ES-I3 (cell line): ENCODE measurements around the gene ZNF236.
"Not testable (repeated sequence)": the region's sequence is repeated elsewhere in the genome, so short reads cannot be mapped to it uniquely, and the experiment has no call there.

ENCODE experiments used
- H3K36me3 ChIP-seq: 2 replicates; pipeline ENCODE4 v1.6.1; 2013; ENCODE audit warnings: mild to moderate bottlenecking, low read length, control low read depth, moderate library complexity; ENCODE audit not compliant: insufficient read depth
- H3K4me1 ChIP-seq: 2 replicates; pipeline ENCODE4 v1.6.1; 2013; ENCODE audit warnings: mild to moderate bottlenecking, control low read depth, low read length; ENCODE audit not compliant: insufficient read depth
- H3K9ac ChIP-seq: 2 replicates; pipeline ENCODE4 v1.6.1; 2013; ENCODE audit warnings: low read depth, mild to moderate bottlenecking, low read length, moderate library complexity
- H3K9me3 ChIP-seq: 2 replicates; pipeline ENCODE4 v1.6.1; 2013; ENCODE audit warnings: mild to moderate bottlenecking, low read length, moderate library complexity; ENCODE audit not compliant: control insufficient read depth, insufficient read depth

ZNF236 gene

DNA sequence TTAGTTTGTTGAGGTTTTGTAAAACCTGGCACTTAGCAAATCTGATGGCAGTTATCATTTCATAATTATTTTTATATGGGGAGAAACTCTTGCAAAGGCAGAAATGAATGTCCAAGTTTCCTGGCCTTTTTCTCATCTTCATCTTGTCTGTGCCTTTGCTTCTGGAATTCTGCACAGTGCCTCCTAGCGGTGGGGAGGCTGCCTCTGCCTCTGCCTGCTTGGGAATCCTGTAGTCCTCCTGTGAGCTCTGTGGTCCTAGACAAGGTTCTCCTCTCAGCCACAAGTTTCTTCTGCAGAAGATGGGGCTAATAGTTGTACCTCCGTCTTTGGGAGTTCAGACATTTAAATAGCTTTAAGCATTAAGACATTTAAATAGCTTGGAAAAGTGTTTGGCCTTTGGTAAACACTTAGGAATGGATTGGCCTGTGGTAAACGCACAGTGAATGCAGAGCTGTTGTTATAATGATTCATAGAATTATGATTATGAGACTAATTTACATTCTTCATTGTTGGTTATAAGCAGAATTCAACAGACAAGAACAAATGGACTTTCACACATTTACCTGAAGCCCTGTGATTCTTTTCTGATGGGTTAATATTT, 101.2 kb downstream of the ZNF236 start:
- Histone ChIP-seq H3K4me1 (no peaks in the 10 kb centered on the region), H3K9me3 (no peaks in the 10 kb centered on the region), H3K36me3 (0 out of 2 replicates have a peak, but pooled peaks cover 4% of the 10 kb centered on the region), H3K9ac (no peak overlapping the region)

DNA sequence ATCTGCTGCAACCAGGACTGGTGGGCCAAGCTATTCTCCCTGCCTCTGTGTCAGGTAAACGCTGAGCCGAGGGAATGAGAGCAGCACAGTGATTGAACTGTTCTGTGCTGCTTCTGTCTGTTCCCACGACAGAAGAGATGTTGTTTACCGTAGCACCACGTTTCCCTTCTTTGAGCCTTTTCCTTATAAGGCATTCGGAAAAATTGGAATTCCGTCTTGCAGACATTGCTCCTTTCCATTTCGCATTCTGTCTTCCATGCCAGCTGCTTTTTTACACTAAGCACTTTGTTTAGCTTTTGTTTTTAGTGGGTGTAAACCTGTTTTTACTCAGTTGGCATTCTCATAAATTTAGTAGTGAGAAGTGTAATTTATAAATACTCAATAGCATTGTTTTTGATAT, 103.1 kb downstream of the ZNF236 start:
- 0 out of 2 replicates have a peak, but pooled peaks cover 4% of the 10 kb centered on the region for H3K36me3 ChIP-seq
- H3K9ac ChIP-seq, result no peak overlapping the region
- H3K4me1 ChIP-seq, result no peaks in the 10 kb centered on the region
- H3K9me3 ChIP-seq, result no peaks in the 10 kb centered on the region; the same call in 1 of the 2 replicates

DNA sequence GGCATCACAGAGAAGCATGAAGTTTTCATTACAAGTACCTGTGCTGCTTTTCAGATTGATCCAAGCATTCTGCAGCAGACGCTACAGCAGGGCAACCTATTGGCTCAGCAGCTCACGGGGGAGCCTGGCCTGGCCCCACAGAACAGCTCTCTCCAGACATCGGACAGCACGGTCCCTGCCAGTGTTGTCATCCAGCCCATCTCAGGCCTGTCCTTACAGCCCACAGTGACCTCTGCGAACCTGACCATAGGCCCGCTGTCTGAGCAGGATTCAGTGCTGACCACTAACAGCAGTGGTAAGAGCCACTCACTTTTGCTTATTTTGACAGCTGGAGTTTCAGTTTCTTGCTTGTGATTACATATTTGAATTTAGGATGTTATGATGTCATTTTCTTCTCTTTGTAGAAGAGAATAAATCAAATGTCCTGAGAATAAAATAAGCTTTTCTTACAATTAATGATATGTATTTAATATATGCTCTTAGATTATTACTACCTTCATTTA, 104.9 kb downstream of the ZNF236 start:
- Histone ChIP-seq H3K4me1 (no peaks in the 10 kb centered on the region), H3K9me3 (no peaks in the 10 kb centered on the region; the same call in 1 of the 2 replicates), H3K36me3 (0 out of 2 replicates have a peak, but pooled peaks cover 4% of the 10 kb centered on the region), H3K9ac (no peak overlapping the region)

DNA sequence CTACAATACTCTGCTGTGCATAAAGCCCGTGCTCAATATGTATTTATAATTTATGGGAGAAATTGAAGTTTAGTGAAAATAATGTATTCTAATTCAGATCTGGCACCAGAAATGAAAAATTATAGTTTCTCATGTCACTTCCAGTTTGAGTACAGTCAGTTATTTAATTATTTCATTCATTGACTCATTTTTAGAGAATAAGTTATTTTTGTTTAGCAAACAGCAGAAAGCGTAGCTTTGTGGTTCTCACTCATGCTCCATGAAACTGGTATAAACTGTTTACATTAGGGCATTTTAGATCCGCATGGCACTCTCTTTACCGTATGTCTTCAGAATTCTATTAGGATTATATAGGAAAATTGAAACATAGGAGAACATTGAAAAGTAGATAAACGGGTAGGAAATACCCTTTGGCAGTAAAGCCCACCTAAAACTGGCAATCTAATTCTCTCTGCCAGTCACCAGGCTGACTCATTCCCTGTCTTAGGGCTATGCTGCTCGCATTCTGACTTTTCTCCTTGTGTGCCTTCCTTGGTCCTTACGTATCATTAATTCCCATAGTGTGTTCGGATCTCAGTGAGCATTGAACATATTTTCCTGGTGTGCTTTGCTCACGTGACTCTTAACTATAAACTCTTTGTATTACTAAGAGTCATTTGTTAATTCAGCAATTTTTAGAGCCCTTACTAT, 106.0 kb downstream of the ZNF236 start:
- H3K9ac ChIP-seq, result no peak overlapping the region
- 0 out of 2 replicates have a peak, but pooled peaks cover 4% of the 10 kb centered on the region for H3K36me3 ChIP-seq
- no peaks in the 10 kb centered on the region for H3K4me1 ChIP-seq
- H3K9me3 ChIP-seq, result no peaks in the 10 kb centered on the region; the same call in 1 of the 2 replicates

DNA sequence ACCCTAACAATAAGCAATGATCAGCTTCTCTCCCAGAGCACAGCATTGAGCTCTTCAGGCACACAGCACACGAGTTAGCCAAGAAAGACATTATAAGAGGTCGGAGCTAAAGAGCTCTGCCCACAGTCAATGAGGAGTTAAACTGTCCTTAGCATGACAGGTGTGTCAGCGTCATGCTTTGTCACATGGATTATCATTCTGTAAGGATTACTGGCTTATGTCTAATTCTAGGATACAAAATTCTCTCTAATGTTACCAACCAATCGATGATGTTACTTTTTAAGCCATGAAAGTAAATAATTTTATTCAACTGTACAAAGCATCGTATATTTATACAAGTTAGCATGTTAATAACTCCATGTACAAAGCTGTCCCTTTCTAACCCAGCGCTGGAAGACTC, 108.8 kb downstream of the ZNF236 start:
- Histone ChIP-seq H3K36me3 (no peaks in the 10 kb centered on the region), H3K9me3 (no peaks in the 10 kb centered on the region; the same call in 1 of the 2 replicates)

DNA sequence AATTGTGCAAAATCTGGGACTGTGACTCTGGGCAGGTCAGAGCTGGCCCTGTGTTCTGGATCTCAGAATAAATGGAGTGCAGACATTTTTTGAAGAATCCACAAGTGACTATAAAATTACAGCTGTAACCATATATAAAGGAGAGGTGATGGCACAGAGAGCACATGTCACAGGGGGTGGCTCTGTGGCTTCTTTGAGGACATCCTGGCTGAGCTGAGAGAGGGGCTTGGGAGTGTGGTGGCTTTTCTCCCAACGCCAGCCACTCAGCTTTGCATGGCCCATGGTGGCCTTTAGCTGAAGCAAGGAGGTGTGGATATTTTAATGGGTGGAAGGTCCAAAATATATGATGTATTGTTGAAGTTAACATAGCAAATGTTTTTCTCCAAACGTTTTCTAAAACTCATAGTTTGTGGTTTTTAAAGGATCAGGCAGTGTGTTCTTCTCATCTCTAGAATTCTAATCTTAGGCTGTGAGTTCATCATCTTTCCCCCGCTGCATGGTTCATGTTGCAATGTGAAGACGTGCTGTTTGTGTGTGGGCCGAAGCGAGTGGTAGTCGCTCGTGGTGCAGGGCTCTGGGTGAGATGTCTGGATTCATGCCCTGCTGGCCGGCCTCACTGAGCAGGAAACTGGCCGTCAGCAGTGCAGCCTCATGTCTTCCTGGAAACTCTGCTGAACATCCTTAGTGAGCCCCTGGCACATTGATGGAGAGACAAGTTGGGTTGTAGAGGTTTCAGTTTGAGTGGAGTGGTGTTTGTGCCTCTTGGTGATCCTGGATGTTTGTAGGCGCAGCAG, 109.9 kb downstream of the ZNF236 start:
- Histone ChIP-seq H3K4me1 (no peaks in the 10 kb centered on the region), H3K9me3 (no peaks in the 10 kb centered on the region; the same call in 1 of the 2 replicates), H3K36me3 (no peaks in the 10 kb centered on the region), H3K9ac (no peak overlapping the region)

More for the DNA sequence above, 108.8 kb downstream of the ZNF236 start:
- Histone ChIP-seq H3K9ac (no peak overlapping the region), H3K4me1 (no peaks in the 10 kb centered on the region)

DNA sequence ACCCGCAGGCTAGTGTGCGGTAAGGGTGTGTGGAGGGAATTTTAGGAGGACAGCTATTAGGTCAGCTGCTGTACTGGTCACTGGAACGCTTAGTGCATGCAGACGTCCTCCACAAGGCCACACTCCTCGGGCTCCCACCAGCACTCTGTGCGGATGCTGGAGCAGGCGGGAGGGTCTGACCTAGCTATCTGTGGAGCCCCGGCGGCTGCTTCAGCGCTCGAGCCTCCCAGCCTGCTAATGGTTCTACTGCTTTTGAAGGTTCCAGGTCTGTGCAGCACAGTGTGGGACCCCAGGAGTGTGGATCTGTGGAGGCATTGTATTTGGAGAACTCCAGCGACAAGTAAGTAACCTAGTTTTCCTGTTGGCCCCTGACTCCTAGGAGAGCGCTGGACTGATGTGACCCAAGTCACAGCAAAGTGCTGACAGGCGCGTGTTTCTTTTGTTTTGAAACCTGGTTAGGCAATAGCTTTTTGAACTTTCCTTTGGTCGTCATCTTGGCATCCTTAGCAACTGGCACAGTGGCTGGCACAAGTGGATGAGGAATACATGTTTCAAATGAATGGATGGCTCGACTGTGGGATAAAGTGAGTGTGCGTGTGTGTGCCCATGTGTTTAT, 113.5 kb downstream of the ZNF236 start:
- no peaks in the 10 kb centered on the region for H3K9me3 ChIP-seq
- no peaks in the 10 kb centered on the region for H3K36me3 ChIP-seq
- H3K9ac ChIP-seq, result no peak overlapping the region
- H3K4me1 ChIP-seq, result no peaks in the 10 kb centered on the region

DNA sequence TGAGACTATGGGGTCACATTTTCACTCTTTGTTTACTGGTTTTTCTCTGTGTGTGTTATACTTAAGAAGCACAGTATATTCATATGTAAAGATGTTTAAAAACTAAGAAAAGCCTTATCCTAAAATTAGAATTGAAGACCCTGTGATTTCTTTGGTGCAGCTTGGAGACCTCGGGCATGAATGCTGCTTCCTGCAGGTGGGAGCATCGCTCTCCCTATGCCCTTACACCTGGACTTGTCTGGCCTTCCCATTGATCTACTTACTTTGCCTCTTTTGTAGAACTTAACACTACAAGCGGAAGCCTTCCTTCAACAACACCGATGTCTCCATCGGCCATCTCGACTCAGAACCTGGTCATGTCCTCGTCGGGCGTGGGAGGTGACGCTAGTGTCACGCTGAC, 114.5 kb downstream of the ZNF236 start:
- no peaks in the 10 kb centered on the region for H3K4me1 ChIP-seq
- H3K9ac ChIP-seq, result no peak overlapping the region
- H3K9me3 ChIP-seq, result no peaks in the 10 kb centered on the region
- H3K36me3 ChIP-seq, result no peaks in the 10 kb centered on the region

DNA sequence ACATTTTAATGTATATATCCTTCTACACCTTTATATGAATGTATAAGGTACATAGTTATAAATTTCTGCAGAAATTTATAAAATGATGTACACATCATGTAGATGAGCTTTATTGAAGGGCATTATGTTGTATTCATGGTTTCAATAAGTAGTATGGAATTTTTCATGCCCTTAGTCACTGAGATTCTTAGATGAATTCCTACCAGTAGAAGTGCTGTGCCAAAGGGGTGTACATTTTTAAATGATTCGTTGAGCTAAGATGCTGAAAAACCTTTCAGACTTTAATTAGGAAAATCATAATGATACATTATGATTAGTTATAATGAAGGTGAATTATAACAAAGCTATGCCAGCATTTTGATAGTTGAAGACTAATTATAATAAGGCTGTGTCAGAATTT, 115.2 kb downstream of the ZNF236 start:
- H3K9me3 ChIP-seq, result no peaks in the 10 kb centered on the region
- H3K4me1 ChIP-seq, result no peaks in the 10 kb centered on the region
- no peaks in the 10 kb centered on the region for H3K36me3 ChIP-seq

DNA sequence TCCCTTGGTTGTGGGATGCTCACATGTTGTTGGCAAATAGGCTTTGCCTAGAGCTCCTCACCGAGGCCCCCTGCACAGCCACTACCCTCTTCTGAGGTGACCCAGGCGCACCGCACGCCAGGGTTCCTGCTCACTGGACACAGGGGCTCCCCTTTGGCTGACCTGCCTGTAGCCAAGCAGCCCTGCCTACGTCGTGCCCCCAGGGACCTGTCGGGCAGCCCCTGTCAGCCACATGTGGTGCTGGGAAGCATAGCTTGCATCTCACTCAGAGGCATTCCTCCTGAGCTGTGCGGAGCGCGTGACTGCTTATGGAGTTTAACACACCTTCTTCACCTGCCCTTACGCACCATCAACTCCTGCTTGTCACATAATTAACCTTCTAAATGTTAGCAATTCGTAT, 116.3 kb downstream of the ZNF236 start:
- Histone ChIP-seq H3K4me1 (no peaks in the 10 kb centered on the region), H3K9ac (no peak overlapping the region), H3K9me3 (no peaks in the 10 kb centered on the region), H3K36me3 (no peaks in the 10 kb centered on the region)

More for the DNA sequence above, 115.2 kb downstream of the ZNF236 start:
- no peak overlapping the region for H3K9ac ChIP-seq

DNA sequence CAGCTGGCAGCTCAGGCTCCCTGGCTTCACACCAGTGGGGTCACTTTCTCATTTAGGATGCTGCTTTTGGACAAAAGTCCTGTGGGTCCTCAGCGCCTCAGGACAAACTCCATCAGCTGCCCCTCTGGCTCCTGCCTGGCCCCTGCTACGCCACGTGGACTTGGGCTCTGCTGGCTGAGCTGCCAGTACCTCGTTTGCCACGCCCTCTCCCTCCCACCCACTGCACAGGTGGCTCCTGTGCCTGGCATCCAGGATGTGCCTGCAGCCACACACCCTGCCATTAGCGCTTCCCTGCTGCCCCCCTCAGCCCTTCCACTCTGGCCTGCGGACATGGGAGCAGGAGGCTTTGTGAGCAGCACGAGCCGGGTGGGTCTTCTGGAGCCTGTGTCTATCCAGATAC, 118.9 kb downstream of the ZNF236 start:
- Histone ChIP-seq H3K4me1 (no peaks in the 10 kb centered on the region), H3K9me3 (0 out of 2 replicates have a peak, but pooled peaks cover 2% of the 10 kb centered on the region), H3K36me3 (no peaks in the 10 kb centered on the region), H3K9ac (no peak overlapping the region)

DNA sequence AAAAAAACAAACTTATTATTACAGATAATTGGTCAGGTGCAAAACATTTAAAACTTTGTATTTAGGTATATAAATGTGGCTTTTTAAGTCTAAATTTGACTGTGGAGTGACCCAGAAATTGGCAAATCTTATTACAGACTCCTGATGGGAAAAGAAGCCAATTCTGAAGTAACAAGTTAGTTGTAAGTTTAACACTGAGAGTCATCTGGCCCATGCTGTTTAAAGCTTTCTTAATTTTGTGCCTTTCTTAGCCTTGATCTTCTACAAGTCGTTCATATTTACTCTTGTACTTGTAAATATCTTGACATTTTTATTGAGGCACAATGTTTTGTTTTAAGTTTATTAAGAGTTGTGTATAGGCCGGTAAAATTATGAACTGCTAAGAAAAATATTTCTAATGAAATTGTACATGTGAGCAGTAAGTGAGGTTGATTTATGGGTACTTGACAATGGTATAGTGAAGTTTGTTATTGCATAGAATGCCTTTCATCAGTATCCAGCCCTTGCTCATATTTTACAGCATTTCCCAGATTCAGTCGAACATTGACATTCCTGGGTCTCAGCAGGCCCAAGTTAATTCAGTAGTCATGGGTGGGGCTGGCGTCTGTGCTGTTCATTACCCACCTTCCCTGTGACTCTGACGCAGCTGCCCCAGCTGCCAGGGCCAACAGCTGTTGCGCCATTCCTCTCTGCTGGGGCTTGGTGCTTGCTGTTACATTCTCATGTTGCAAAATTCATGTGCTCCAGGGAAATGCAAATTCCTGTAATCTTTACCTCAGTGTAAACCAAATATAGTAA, 121.4 kb downstream of the ZNF236 start:
- H3K9ac ChIP-seq, result no peak overlapping the region
- 0 out of 2 replicates have a peak, but pooled peaks cover 2% of the 10 kb centered on the region for H3K9me3 ChIP-seq
- H3K4me1 ChIP-seq, result no peaks in the 10 kb centered on the region
- H3K36me3 ChIP-seq, result no peaks in the 10 kb centered on the region

DNA sequence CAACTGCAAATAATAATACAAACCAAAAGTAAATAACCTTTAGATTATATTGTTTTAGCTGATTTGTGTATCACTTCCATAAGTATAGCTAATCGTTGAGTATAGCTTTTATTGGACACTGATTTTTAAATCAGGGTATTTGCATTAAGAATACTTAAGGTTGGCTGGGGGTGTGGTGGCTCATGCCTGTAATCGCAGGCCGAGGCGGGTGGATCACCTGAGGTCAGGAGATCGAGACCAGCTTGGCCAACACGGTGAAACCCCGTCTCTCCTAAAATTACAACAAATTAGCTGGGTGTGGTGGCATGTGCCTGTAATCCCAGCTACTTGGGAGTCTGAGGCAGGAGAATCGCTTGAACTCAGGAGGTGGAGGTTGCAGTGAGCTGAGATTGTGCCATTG, 122.0 kb downstream of the ZNF236 start:
- not testable (repeated sequence) for H3K9me3 ChIP-seq, H3K9ac ChIP-seq, H3K36me3 ChIP-seq, H3K4me1 ChIP-seq
